ENCODE measurements around the gene ZBP1. TPM values are rescaled to one million over a fixed set of nuclear protein-coding genes. Genes with fewer than 3 reads are reported as not detected.

The ZBP1 gene
- total RNA-seq, 4 donors from 2014 or later = 0.80 TPM; not detected in 3

DNA sequence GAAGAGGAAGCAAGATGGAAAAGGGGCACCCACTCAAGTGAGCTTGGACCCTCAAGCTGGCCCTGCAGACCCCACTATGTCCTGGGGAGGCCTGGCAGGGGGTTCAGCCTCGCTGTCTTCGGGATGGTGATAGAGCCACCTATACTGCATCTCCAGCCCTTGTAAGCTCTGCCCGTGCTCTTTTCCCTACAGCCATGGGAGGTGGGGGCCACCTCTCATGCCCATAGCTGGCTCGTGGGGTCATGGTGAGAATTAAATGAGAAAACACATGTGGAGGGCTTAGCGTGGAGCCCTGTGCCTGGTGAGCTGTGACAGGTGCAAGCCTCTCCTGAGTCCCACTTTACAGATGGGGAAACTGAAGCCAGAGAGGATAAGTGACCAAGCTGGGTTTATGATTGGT, 31.6 kb downstream of the ZBP1 start:
- 85% methylated on average over 4 of the region's 5 CpGs for WGBS
- H3K9me3 ChIP-seq = no peaks in the 10 kb centered on the region
- TF ChIP-seq, protein P1, sequence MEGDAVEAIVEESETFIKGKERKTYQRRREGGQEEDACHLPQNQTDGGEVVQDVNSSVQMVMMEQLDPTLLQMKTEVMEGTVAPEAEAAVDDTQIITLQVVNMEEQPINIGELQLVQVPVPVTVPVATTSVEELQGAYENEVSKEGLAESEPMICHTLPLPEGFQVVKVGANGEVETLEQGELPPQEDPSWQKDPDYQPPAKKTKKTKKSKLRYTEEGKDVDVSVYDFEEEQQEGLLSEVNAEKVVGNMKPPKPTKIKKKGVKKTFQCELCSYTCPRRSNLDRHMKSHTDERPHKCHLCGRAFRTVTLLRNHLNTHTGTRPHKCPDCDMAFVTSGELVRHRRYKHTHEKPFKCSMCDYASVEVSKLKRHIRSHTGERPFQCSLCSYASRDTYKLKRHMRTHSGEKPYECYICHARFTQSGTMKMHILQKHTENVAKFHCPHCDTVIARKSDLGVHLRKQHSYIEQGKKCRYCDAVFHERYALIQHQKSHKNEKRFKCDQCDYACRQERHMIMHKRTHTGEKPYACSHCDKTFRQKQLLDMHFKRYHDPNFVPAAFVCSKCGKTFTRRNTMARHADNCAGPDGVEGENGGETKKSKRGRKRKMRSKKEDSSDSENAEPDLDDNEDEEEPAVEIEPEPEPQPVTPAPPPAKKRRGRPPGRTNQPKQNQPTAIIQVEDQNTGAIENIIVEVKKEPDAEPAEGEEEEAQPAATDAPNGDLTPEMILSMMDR (IDR thresholded peaks at IDR 0.05) = no peak
- TF ChIP-seq POLR2A (IDR thresholded peaks at IDR 0.05) (no peak), POLR2AphosphoS5 (IDR thresholded peaks at IDR 0.05) (no peak), EP300 (IDR thresholded peaks at IDR 0.05) (no peak)
- H3K27ac ChIP-seq = no peak overlapping the region
- peaks cover 6% of the 10 kb centered on the region for H3K4me1 ChIP-seq
- H3K4me3 ChIP-seq = no peak overlapping the region
- no peak for DNase-seq (ENCODE audit: low spot score in 2 of 2)
- no peaks in the 10 kb centered on the region for H3K36me3 ChIP-seq
- peaks cover 41% of the 10 kb centered on the region for H3K27me3 ChIP-seq

DNA sequence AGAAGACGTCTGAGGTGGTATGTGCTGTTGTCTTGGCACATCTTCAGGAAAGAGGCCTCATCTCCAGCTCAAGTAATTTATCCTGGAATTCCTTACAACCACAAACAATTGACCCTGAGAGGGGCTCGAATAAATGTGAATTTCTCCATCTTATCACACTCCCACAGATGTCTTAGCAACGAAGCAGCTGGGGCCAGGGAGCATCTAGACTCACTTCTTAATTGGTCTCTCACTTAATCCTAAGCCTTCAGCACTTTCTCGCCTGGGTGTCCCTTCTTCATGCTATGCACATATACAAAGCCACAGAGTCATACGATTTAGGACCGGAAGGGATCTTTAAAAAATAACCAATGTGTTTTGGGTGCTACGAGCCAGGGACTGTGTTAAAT, 32.2 kb downstream of the ZBP1 start:
- Histone ChIP-seq H3K9me3 (no peaks in the 10 kb centered on the region), H3K4me3 (no peak overlapping the region), H3K36me3 (no peaks in the 10 kb centered on the region), H3K4me1 (peaks cover 4% of the 10 kb centered on the region), H3K27ac (no peak overlapping the region), H3K27me3 (peaks cover 47% of the 10 kb centered on the region)
- TF ChIP-seq, protein P1 (IDR thresholded peaks at IDR 0.05) = no peak
- no peak for TF ChIP-seq EP300 (IDR thresholded peaks at IDR 0.05)
- TF ChIP-seq POLR2A (IDR thresholded peaks at IDR 0.05) = no peak
- no peak for TF ChIP-seq POLR2AphosphoS5 (IDR thresholded peaks at IDR 0.05)
- no peak for DNase-seq (ENCODE audit: low spot score in 2 of 2)
- 71% methylated on average over 7 of the region's 7 CpGs for WGBS

DNA sequence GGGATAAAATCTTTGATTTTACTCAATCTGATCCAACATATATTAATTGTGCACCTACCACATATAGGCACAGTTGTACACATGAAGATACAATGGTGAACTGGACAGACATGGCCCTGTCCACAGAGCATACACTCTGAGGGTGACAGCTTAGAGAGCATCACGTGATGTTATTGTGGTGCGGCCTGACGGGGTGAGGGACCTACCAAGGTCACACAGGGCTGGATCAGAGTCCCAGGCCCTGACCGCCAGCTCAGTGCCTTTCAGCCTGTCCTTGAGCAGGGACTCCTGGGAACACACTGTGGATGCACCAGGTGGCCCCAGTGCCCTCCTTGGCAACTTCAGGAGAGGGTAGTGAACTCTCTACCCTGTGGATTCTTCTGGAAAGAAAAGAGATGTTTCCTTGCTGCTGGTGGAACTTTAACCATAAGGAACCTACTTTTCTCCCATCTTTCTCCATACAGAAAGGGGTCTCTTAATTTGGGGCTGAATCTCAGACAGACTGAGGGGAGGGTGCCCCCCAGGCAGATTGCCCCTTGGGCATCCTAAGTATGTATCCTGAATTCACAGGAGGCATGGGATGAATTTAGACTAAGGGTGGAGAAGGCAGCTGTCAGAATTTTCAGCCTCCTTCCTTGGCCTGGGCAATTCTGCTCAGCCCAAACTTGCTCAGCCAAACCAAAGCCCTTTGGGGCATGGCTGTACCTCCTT, 32.8 kb downstream of the ZBP1 start:
- TF ChIP-seq POLR2A (IDR thresholded peaks at IDR 0.05) (no peak), EP300 (IDR thresholded peaks at IDR 0.05) (no peak), POLR2AphosphoS5 (IDR thresholded peaks at IDR 0.05) (no peak)
- TF ChIP-seq, protein P1 (IDR thresholded peaks at IDR 0.05) = no peak
- Histone ChIP-seq H3K27me3 (peaks cover 52% of the 10 kb centered on the region), H3K9me3 (no peaks in the 10 kb centered on the region), H3K36me3 (no peaks in the 10 kb centered on the region), H3K27ac (no peak overlapping the region), H3K4me3 (no peak overlapping the region), H3K4me1 (peaks cover 6% of the 10 kb centered on the region)
- 98% methylated on average over 4 of the region's 4 CpGs for WGBS
- DNase-seq (ENCODE audit: low spot score in 2 of 2) = no peak

DNA sequence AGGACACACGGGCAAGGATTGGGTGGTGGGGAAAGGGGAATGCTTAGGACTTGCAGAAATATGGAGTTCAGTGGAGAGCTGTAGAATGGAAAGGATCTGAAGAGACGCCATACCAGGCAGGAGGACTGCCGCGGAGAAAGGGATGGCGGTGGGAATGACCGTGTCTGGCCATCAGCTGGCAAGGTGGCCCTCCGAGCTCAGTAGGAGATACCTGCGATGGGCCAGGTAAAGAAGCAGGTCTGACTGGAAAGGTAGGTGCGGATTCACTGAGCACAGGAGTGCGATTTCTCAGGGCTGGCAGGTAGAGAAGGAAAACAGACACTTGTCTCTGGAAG, 33.3 kb downstream of the ZBP1 start:
- H3K4me3 ChIP-seq = no peak overlapping the region
- H3K9me3 ChIP-seq = no peaks in the 10 kb centered on the region
- H3K27me3 ChIP-seq = peaks cover 58% of the 10 kb centered on the region
- H3K4me1 ChIP-seq = peaks cover 6% of the 10 kb centered on the region
- TF ChIP-seq, protein P1 (IDR thresholded peaks at IDR 0.05) = no peak
- TF ChIP-seq EP300 (IDR thresholded peaks at IDR 0.05) = no peak
- no peak for TF ChIP-seq POLR2A (IDR thresholded peaks at IDR 0.05)
- H3K27ac ChIP-seq = no peak overlapping the region
- no peak for DNase-seq (ENCODE audit: low spot score in 2 of 2)
- no peaks in the 10 kb centered on the region for H3K36me3 ChIP-seq
- 88% methylated on average over 10 of the region's 10 CpGs for WGBS

DNA sequence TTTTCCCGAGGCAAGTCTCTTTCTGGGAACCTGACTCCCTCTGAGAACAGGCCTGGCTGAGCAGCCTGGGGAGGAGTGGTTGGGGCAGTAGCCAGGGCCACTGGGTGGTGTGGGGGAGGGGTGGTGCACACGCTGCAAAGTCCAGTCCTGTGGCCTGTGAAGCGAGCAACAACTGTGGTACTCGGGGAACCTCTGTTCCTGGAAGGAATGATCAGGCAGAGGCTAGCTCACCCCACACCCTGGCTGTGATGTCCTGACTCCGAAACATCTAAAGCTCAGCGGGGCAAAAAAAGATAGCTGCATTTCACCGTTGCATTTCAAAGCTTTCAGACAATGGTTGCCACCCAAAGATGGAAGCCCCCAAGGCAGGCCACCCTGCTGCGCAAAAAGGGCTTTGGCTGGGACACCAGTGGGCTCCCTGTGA, 33.8 kb downstream of the ZBP1 start:
- peaks cover 6% of the 10 kb centered on the region for H3K4me1 ChIP-seq
- no peak for TF ChIP-seq POLR2A (IDR thresholded peaks at IDR 0.05)
- TF ChIP-seq, protein P1 (IDR thresholded peaks at IDR 0.05) = no peak
- no peak for TF ChIP-seq POLR2AphosphoS5 (IDR thresholded peaks at IDR 0.05)
- TF ChIP-seq EP300 (IDR thresholded peaks at IDR 0.05) = no peak
- H3K27ac ChIP-seq = no peak overlapping the region
- H3K9me3 ChIP-seq = no peaks in the 10 kb centered on the region
- 61% methylated on average over 7 of the region's 8 CpGs for WGBS
- peaks cover 62% of the 10 kb centered on the region for H3K27me3 ChIP-seq
- no peak overlapping the region for H3K4me3 ChIP-seq
- no peaks in the 10 kb centered on the region for H3K36me3 ChIP-seq
- no peak for DNase-seq (ENCODE audit: low spot score in 2 of 2)
